A673 (cell line): ENCODE results near the gene GLRX3. TPM values are rescaled to one million over a fixed set of nuclear protein-coding genes. Genes with fewer than 3 reads are reported as not detected.
"Not testable (repeated sequence)": the region's sequence is repeated elsewhere in the genome, so short reads cannot be mapped to it uniquely, and the experiment has no call there.

Experiments used
- BruUV-seq: library from RNA; stranded (reverse); fragments of 400-500 nt; replicated peaks from 2 replicates; lab custom pipeline; 2021; lab: Mats Ljungman, UMichigan
- CTCF ChIA-PET: fragments of 300-600 bp; sonication (Branson Sonifier 250); formaldehyde crosslinking; loops from one replicate; lab custom pipeline; 2022; ENCODE audit warnings: antibody characterized with exemption; lab: Charles Lee
- POLR2A ChIA-PET: fragments of 300-600 bp; sonication (Branson Sonifier 250); formaldehyde crosslinking; loops from one replicate; lab custom pipeline; 2022; ENCODE audit warnings: antibody characterized with exemption; ENCODE audit not compliant: low non-redundant PET; lab: Charles Lee
- DNase-seq: peaks from one replicate; pipeline ENCODE4 v3.0.0-alpha.2; 2015; ENCODE audit warnings: low spot score
- H3K27ac ChIP-seq: fragments of 200-600 bp; sonication (generic); 2 replicates; pipeline ENCODE4 v1.5.1; 2016; ENCODE audit warnings: mixed run types, low read depth, mild to moderate bottlenecking, mixed read lengths, antibody characterized with exemption, low read length; ENCODE audit not compliant: poor library complexity, severe bottlenecking
- H3K27me3 ChIP-seq: fragments of 200-600 bp; sonication (generic); replicated peaks from 2 replicates; pipeline ENCODE4 v1.6.1; 2017; ENCODE audit warnings: mixed run types, low read depth, mild to moderate bottlenecking, mixed read lengths, antibody characterized with exemption, low read length; ENCODE audit not compliant: insufficient read depth, poor library complexity
- H3K36me3 ChIP-seq: fragments of 200-600 bp; sonication (generic); 2 replicates; pipeline ENCODE4 v1.6.1; 2016; ENCODE audit warnings: mixed run types, mild to moderate bottlenecking, mixed read lengths, antibody characterized with exemption, low read length; ENCODE audit not compliant: insufficient read depth, poor library complexity, severe bottlenecking
- H3K4me1 ChIP-seq: fragments of 200-600 bp; sonication (generic); 2 replicates; pipeline ENCODE4 v1.6.1; 2017; ENCODE audit warnings: mixed run types, mild to moderate bottlenecking, mixed read lengths, antibody characterized with exemption, low read length; ENCODE audit not compliant: insufficient read depth, poor library complexity, severe bottlenecking
- H3K4me3 ChIP-seq: fragments of 200-600 bp; sonication (generic); 2 replicates; pipeline ENCODE4 v1.5.1; 2016; ENCODE audit warnings: low read depth, mixed run types, mild to moderate bottlenecking, mixed read lengths, low read length; ENCODE audit not compliant: poor library complexity, severe bottlenecking
- H3K9me3 ChIP-seq: fragments of 200-600 bp; sonication (generic); 2 replicates; pipeline ENCODE4 v1.6.1; 2016; ENCODE audit warnings: mixed run types, low read depth, mild to moderate bottlenecking, mixed read lengths, antibody characterized with exemption, low read length; ENCODE audit not compliant: poor library complexity, severe bottlenecking
- CTCF ChIP-seq: fragments of 300-800, 200-600 bp; sonication (generic); conservative IDR thresholded peaks from 2 replicates; pipeline ENCODE4 v1.5.1; 2017; ENCODE audit warnings: low read depth, mild to moderate bottlenecking, antibody characterized with exemption, low read length, moderate library complexity, mixed read lengths
- EZH2 ChIP-seq: fragments of 200-600 bp; sonication (generic); IDR thresholded peaks from 2 replicates; pipeline ENCODE4 v1.6.1; 2017; ENCODE audit warnings: borderline replicate concordance, low read depth, mild to moderate bottlenecking, mixed read lengths, antibody characterized with exemption, low read length; ENCODE audit not compliant: poor library complexity, severe bottlenecking
- intact Hi-C: fragments of 100-400 bp; cut with micrococcal nuclease; formaldehyde crosslinking; loops from one replicate; pipeline ENCODE4 v1.10.0; 2022; ENCODE audit not compliant: unreplicated experiment
- total RNA-seq: library from RNA; stranded (reverse); gene quantifications from 2 replicates; pipeline ENCODE4 v1.2.3, GENCODE V29; 2021

Gene GLRX3
- total RNA-seq, 1 experiment from 2014 or later: 197 TPM

GRCh38 chr10:130198651-130199050 is 62.5 kb downstream of the GLRX3 start:
- ChIA-PET POLR2A (interaction anchor here (0.6 kb wide), 1 partner anchor 211 kb away, joined by 4 read pairs; no protein-coding TSS in a partner anchor), CTCF (no interaction called here)
- Histone ChIP-seq H3K36me3 (no peaks in the 10 kb centered on the region), H3K4me1 (no peaks in the 10 kb centered on the region), H3K4me3 (no peak overlapping the region), H3K9me3 (no peaks in the 10 kb centered on the region), H3K27ac (no peak overlapping the region), H3K27me3 (no peaks in the 10 kb centered on the region)
- BruUV-seq: no TSS peak
- TF ChIP-seq CTCF (no peak), EZH2 (no peak)
- DNase-seq: no peak
- intact Hi-C loops: no loop called here

GRCh38 chr10:130200179-130201042 is 64.2 kb downstream of the GLRX3 start:
- TF ChIP-seq EZH2: no peak
- POLR2A ChIA-PET: no interaction called here
- H3K27ac ChIP-seq: no peak overlapping the region
- CTCF ChIA-PET: interaction anchor here (0.7 kb wide), 1 partner anchor 1724 kb away, joined by 3 read pairs; no protein-coding TSS in a partner anchor
- H3K4me3 ChIP-seq: no peak overlapping the region
- no peaks in the 10 kb centered on the region for H3K9me3 ChIP-seq
- intact Hi-C loops: no loop called here
- no peaks in the 10 kb centered on the region for H3K27me3 ChIP-seq
- H3K36me3 ChIP-seq: no peaks in the 10 kb centered on the region
- no TSS peak for BruUV-seq
- no peak for DNase-seq
- H3K4me1 ChIP-seq: no peaks in the 10 kb centered on the region

GRCh38 chr10:130201043-130201380 is 64.8 kb downstream of the GLRX3 start:
- Histone ChIP-seq H3K27me3 (no peaks in the 10 kb centered on the region), H3K27ac (no peak overlapping the region), H3K4me3 (no peak overlapping the region), H3K9me3 (no peaks in the 10 kb centered on the region), H3K36me3 (no peaks in the 10 kb centered on the region), H3K4me1 (no peaks in the 10 kb centered on the region)
- no TSS peak for BruUV-seq
- intact Hi-C loops: no loop called here
- no peak for DNase-seq
- TF ChIP-seq CTCF (no peak), EZH2 (no peak)
- ChIA-PET POLR2A (no interaction called here), CTCF (no interaction called here)

- DNase-seq, H3K4me1 ChIP-seq, BruUV-seq, POLR2A ChIA-PET, CTCF ChIA-PET, H3K27ac ChIP-seq, H3K36me3 ChIP-seq, H3K9me3 ChIP-seq, intact Hi-C loops, H3K27me3 ChIP-seq, H3K4me3 ChIP-seq: not testable (repeated sequence)
Measured at GRCh38 chr10:130202150-130202549, 66.0 kb downstream of the GLRX3 start.
